ENCODE results near the gene ITCH. TPM values are rescaled to one million over a fixed set of nuclear protein-coding genes. Genes with fewer than 3 reads are reported as not detected.

Gene ITCH
- total RNA-seq, 1 donor from 2014 or later: 30.9 TPM

- H3K27ac ChIP-seq: no peak overlapping the region
- no peak for TF ChIP-seq POLR2AphosphoS5 (IDR thresholded peaks at IDR 0.05; ENCODE audit: insufficient read depth in 1 of 2, low read depth in 1 of 2)
- TF ChIP-seq, protein P1, sequence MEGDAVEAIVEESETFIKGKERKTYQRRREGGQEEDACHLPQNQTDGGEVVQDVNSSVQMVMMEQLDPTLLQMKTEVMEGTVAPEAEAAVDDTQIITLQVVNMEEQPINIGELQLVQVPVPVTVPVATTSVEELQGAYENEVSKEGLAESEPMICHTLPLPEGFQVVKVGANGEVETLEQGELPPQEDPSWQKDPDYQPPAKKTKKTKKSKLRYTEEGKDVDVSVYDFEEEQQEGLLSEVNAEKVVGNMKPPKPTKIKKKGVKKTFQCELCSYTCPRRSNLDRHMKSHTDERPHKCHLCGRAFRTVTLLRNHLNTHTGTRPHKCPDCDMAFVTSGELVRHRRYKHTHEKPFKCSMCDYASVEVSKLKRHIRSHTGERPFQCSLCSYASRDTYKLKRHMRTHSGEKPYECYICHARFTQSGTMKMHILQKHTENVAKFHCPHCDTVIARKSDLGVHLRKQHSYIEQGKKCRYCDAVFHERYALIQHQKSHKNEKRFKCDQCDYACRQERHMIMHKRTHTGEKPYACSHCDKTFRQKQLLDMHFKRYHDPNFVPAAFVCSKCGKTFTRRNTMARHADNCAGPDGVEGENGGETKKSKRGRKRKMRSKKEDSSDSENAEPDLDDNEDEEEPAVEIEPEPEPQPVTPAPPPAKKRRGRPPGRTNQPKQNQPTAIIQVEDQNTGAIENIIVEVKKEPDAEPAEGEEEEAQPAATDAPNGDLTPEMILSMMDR (IDR thresholded peaks at IDR 0.05): no peak
- no peak for TF ChIP-seq POLR2A (IDR thresholded peaks at IDR 0.05)
- H3K27me3 ChIP-seq: no peaks in the 10 kb centered on the region
- no peak overlapping the region for H3K4me3 ChIP-seq
- no peak for DNase-seq (ENCODE audit: extremely low spot score in 2 of 2)
- H3K4me1 ChIP-seq: peaks cover 10% of the 10 kb centered on the region
- intact Hi-C loops (cut with DNase I): no loop called here
- peaks cover 0 to 15% of the 10 kb centered on the region in 2 donors for H3K36me3 ChIP-seq
- H3K9me3 ChIP-seq: no peaks in the 10 kb centered on the region
Observed at GRCh38 chr20:34543463-34544056, 180.5 kb downstream of the ITCH start.

GRCh38 chr20:34544109-34544796 lies 181.2 kb downstream of the ITCH start:
- intact Hi-C loops (cut with DNase I): no loop called here
- Histone ChIP-seq H3K4me1 (peaks cover 10% of the 10 kb centered on the region), H3K27me3 (no peaks in the 10 kb centered on the region), H3K9me3 (no peaks in the 10 kb centered on the region), H3K27ac (no peak overlapping the region), H3K36me3 (peaks cover 0 to 14% of the 10 kb centered on the region in 2 donors), H3K4me3 (peak overlapping the region; percentile 3 to 22)
- DNase-seq (ENCODE audit: extremely low spot score in 2 of 2): no peak
- TF ChIP-seq POLR2A (IDR thresholded peaks at IDR 0.05) (no peak), POLR2AphosphoS5 (IDR thresholded peaks at IDR 0.05; ENCODE audit: insufficient read depth in 1 of 2, low read depth in 1 of 2) (no peak)
- TF ChIP-seq, protein P1 (IDR thresholded peaks at IDR 0.05): no peak

GRCh38 chr20:34546751-34547181 lies 183.7 kb downstream of the ITCH start:
- H3K27ac ChIP-seq: no peak overlapping the region
- H3K4me1 ChIP-seq: peaks cover 10% of the 10 kb centered on the region
- H3K27me3 ChIP-seq: no peaks in the 10 kb centered on the region
- no peaks in the 10 kb centered on the region for H3K9me3 ChIP-seq
- intact Hi-C loops (cut with DNase I): no loop called here
- no peaks in the 10 kb centered on the region for H3K36me3 ChIP-seq
- TF ChIP-seq, protein P1 (IDR thresholded peaks at IDR 0.05): no peak
- TF ChIP-seq POLR2AphosphoS5 (IDR thresholded peaks at IDR 0.05; ENCODE audit: insufficient read depth in 1 of 2, low read depth in 1 of 2): no peak
- no peak for TF ChIP-seq POLR2A (IDR thresholded peaks at IDR 0.05)
- no peak for DNase-seq (ENCODE audit: extremely low spot score in 2 of 2)
- H3K4me3 ChIP-seq: no peak overlapping the region

DNA sequence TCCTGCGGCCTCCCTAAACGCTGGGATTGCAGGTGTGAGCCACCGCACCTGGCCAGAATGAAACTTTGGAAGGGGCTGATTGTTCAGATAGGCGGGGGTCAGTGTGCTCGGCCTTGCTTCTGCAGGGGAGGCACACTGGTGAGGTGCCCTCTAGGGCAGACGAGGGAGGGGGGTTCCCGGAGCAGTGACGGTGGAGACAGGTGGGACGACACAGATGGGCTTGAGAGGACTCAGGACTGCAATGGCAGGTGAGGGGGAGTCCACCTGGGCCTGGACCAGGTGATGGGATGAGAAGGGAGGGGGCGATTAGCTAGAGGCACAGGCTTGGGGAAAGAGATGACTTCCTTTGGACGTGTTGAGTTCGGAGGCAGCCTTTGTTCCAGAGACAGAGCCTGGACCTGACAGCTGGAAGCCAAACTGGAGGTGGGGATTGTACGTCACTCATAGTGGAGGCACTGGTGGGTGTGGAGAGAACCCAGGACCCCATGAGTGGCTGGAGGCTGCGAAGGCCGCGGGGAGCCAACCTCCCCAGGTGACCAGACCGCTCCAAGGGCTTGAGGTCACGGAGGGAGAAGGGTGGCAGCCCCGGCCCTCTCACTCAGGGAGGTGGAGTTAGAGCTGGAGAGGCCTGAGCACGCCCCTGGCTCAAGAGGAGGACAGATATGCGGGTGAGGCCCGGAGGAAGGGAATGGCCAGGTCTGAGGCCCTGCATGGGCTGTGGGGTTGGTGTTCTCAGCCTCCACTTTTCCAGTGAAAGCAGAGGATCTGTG lies 185.0 kb downstream of the ITCH start:
- no peak for DNase-seq (ENCODE audit: extremely low spot score in 2 of 2)
- Histone ChIP-seq H3K9me3 (no peaks in the 10 kb centered on the region), H3K36me3 (no peaks in the 10 kb centered on the region), H3K4me1 (peaks cover 10% of the 10 kb centered on the region), H3K27me3 (no peaks in the 10 kb centered on the region), H3K4me3 (no peak overlapping the region), H3K27ac (no peak overlapping the region)
- TF ChIP-seq, protein P1 (IDR thresholded peaks at IDR 0.05): no peak
- TF ChIP-seq POLR2AphosphoS5 (IDR thresholded peaks at IDR 0.05; ENCODE audit: insufficient read depth in 1 of 2, low read depth in 1 of 2): no peak
- no peak for TF ChIP-seq POLR2A (IDR thresholded peaks at IDR 0.05)
- intact Hi-C loops (cut with DNase I): no loop called here
